HEK293 (cell line): ENCODE results near the gene LCMT2.

Experiments
- CTCF ChIA-PET: fragments of 350-600 bp; formaldehyde crosslinking; extraction: SDS; loops from one replicate; lab custom pipeline; 2021; ENCODE audit warnings: antibody characterized with exemption; lab: Yijun Ruan, JAX
- POLR2A ChIA-PET: fragments of 300-600 bp; formaldehyde crosslinking; extraction: SDS; loops from one replicate; lab custom pipeline; 2020; ENCODE audit warnings: antibody characterized with exemption, inconsistent platforms; lab: Yijun Ruan, JAX
- H3K27ac ChIP-seq: fragments of 200-500 bp; sonication (Bioruptor generic); 2 replicates; pipeline ENCODE4 v1.5.1; 2014; ENCODE audit warnings: low read depth, low read length, control low read depth, inconsistent platforms; ENCODE audit errors: extremely low read depth
- H3K36me3 ChIP-seq, 2 experiments: fragments of 200-500 bp in 1 of 2; sonication (Bioruptor generic) in 1 of 2; 1 replicate in 1 of 2; 2 replicates in 1 of 2; pipeline ENCODE4 v1.5.1; 2014 to 2017; ENCODE audit warnings: inconsistent platforms in 2 of 2, low read length in 2 of 2; ENCODE audit not compliant: control insufficient read depth in 2 of 2, insufficient read depth in 1 of 2
- H3K4me1 ChIP-seq: fragments of 200-500 bp; sonication (Bioruptor generic); 2 replicates; pipeline ENCODE4 v1.5.1; 2014; ENCODE audit warnings: mild to moderate bottlenecking, low read length, inconsistent platforms; ENCODE audit not compliant: control insufficient read depth, insufficient read depth
- H3K4me3 ChIP-seq: 2 replicates; pipeline ENCODE4 v1.5.1; 2011; ENCODE audit warnings: low read depth, mild to moderate bottlenecking, control low read depth, low read length, moderate library complexity
- H3K9me3 ChIP-seq: fragments of 200-500 bp; sonication (Bioruptor generic); 2 replicates; pipeline ENCODE4 v1.5.1; 2014; ENCODE audit warnings: low read depth, low read length, inconsistent platforms; ENCODE audit not compliant: control insufficient read depth, insufficient read depth
- AEBP2 ChIP-seq: fragments of 450-650 bp; formaldehyde crosslinking; IDR thresholded peaks from 2 replicates; pipeline ENCODE4 v1.5.1; 2016; ENCODE audit warnings: missing biosample characterization, missing genetic modification characterization, borderline replicate concordance
- ELK4 ChIP-seq: IDR thresholded peaks from 2 replicates; pipeline ENCODE4 v1.6.1; 2011; ENCODE audit warnings: mild to moderate bottlenecking, low read depth, low read length, borderline replicate concordance
- KLF8 ChIP-seq: fragments of 450-650 bp; formaldehyde crosslinking; IDR thresholded peaks from 2 replicates; pipeline ENCODE4 v1.5.1; 2016; ENCODE audit warnings: missing biosample characterization, missing genetic modification characterization
- PRDM1 ChIP-seq: fragments of 450-650 bp; formaldehyde crosslinking; IDR thresholded peaks from 2 replicates; pipeline ENCODE4; 2016; ENCODE audit warnings: missing biosample characterization, missing genetic modification characterization
- YY1 ChIP-seq: fragments of 450-650 bp; formaldehyde crosslinking; IDR thresholded peaks from 2 replicates; pipeline ENCODE4 v1.5.1; 2018; ENCODE audit warnings: missing biosample characterization, missing genetic modification characterization
- ZBTB48 ChIP-seq: fragments of 450-650 bp; formaldehyde crosslinking; IDR thresholded peaks from 2 replicates; pipeline ENCODE4 v1.5.1; 2016; ENCODE audit warnings: missing biosample characterization, missing genetic modification characterization
- ZEB2 ChIP-seq: fragments of 450-650 bp; formaldehyde crosslinking; IDR thresholded peaks from 2 replicates; pipeline ENCODE4 v1.5.1; 2016; ENCODE audit warnings: missing biosample characterization, missing genetic modification characterization
- ZNF146 ChIP-seq: fragments of 450-650 bp; formaldehyde crosslinking; IDR thresholded peaks from 2 replicates; pipeline ENCODE4 v1.5.1; 2016; ENCODE audit warnings: missing biosample characterization, missing genetic modification characterization
- ZNF155 ChIP-seq: fragments of 450-650 bp; formaldehyde crosslinking; IDR thresholded peaks from 2 replicates; pipeline ENCODE4 v1.5.1; 2016; ENCODE audit warnings: missing biosample characterization, missing genetic modification characterization
- ZNF221 ChIP-seq: fragments of 450-650 bp; formaldehyde crosslinking; IDR thresholded peaks from 2 replicates; pipeline ENCODE4 v1.5.1; 2017; ENCODE audit warnings: missing biosample characterization, missing genetic modification characterization, borderline replicate concordance
- ZNF23 ChIP-seq: fragments of 450-650 bp; formaldehyde crosslinking; IDR thresholded peaks from 2 replicates; pipeline ENCODE4 v1.5.1; 2016; ENCODE audit warnings: missing biosample characterization, missing genetic modification characterization, borderline replicate concordance
- ZNF239 ChIP-seq: fragments of 450-650 bp; formaldehyde crosslinking; IDR thresholded peaks from 2 replicates; pipeline ENCODE4 v1.5.1; 2016; ENCODE audit warnings: missing biosample characterization, missing genetic modification characterization
- ZNF248 ChIP-seq: fragments of 450-650 bp; formaldehyde crosslinking; IDR thresholded peaks from 2 replicates; pipeline ENCODE4 v1.5.1; 2017; ENCODE audit warnings: missing biosample characterization, missing genetic modification characterization
- ZNF311 ChIP-seq: fragments of 450-650 bp; formaldehyde crosslinking; IDR thresholded peaks from 2 replicates; pipeline ENCODE4 v1.5.1; 2017; ENCODE audit warnings: missing biosample characterization, missing genetic modification characterization, borderline replicate concordance
- ZNF37A ChIP-seq: fragments of 450-650 bp; IDR thresholded peaks from 2 replicates; pipeline ENCODE4 v1.5.1; 2018; ENCODE audit warnings: missing biosample characterization, missing genetic modification characterization
- ZNF423 ChIP-seq: fragments of 450-650 bp; formaldehyde crosslinking; IDR thresholded peaks from 2 replicates; pipeline ENCODE4 v1.5.1; 2016; ENCODE audit warnings: missing biosample characterization, missing genetic modification characterization
- ZNF513 ChIP-seq: fragments of 450-650 bp; IDR thresholded peaks from 2 replicates; pipeline ENCODE4 v1.5.1; 2018; ENCODE audit warnings: missing biosample characterization, missing genetic modification characterization
- ZNF521 ChIP-seq: fragments of 450-650 bp; formaldehyde crosslinking; IDR thresholded peaks from 2 replicates; pipeline ENCODE4 v1.5.1; 2017; ENCODE audit warnings: missing biosample characterization, mild to moderate bottlenecking, missing genetic modification characterization
- ZNF529 ChIP-seq: fragments of 450-650 bp; formaldehyde crosslinking; IDR thresholded peaks from 2 replicates; pipeline ENCODE4 v1.5.1; 2017; ENCODE audit warnings: missing genetic modification characterization, missing biosample characterization; ENCODE audit not compliant: insufficient replicate concordance
- ZNF544 ChIP-seq: fragments of 450-650 bp; formaldehyde crosslinking; IDR thresholded peaks from 2 replicates; pipeline ENCODE4 v1.5.0; 2017; ENCODE audit warnings: missing biosample characterization, missing genetic modification characterization
- ZNF548 ChIP-seq: fragments of 450-650 bp; formaldehyde crosslinking; IDR thresholded peaks from 2 replicates; pipeline ENCODE4 v1.5.1; 2016; ENCODE audit warnings: missing biosample characterization, missing genetic modification characterization
- ZNF558 ChIP-seq: fragments of 450-650 bp; formaldehyde crosslinking; IDR thresholded peaks from 2 replicates; pipeline ENCODE4 v1.5.1; 2016; ENCODE audit warnings: missing biosample characterization, missing genetic modification characterization
- ZNF621 ChIP-seq: fragments of 450-650 bp; formaldehyde crosslinking; IDR thresholded peaks from 2 replicates; pipeline ENCODE4 v1.5.1; 2017; ENCODE audit warnings: missing biosample characterization, missing genetic modification characterization
- ZNF701 ChIP-seq: fragments of 450-650 bp; formaldehyde crosslinking; IDR thresholded peaks from 2 replicates; pipeline ENCODE4 v1.5.1; 2016; ENCODE audit warnings: missing biosample characterization, missing genetic modification characterization
- ZNF768 ChIP-seq: fragments of 450-650 bp; formaldehyde crosslinking; IDR thresholded peaks from 2 replicates; pipeline ENCODE4 v1.5.1; 2018; ENCODE audit warnings: missing biosample characterization, mild to moderate bottlenecking, missing genetic modification characterization
- ZNF776 ChIP-seq: fragments of 450-650 bp; formaldehyde crosslinking; IDR thresholded peaks from 2 replicates; pipeline ENCODE4 v1.5.0; 2017; ENCODE audit warnings: missing biosample characterization, missing genetic modification characterization, borderline replicate concordance
- ZSCAN23 ChIP-seq: fragments of 450-650 bp; formaldehyde crosslinking; IDR thresholded peaks from 2 replicates; pipeline ENCODE4 v1.5.1; 2016; ENCODE audit warnings: missing biosample characterization, missing genetic modification characterization

Gene LCMT2

GRCh38 chr15:43329217-43329959, 985 bp downstream of the LCMT2 start:
- Histone ChIP-seq H3K27ac (peak overlapping the region; percentile 92), H3K4me1 (peaks cover 4% of the 10 kb centered on the region; the same call in 1 of the 2 replicates), H3K4me3 (peak overlapping the region; percentile 70), H3K9me3 (no peaks in the 10 kb centered on the region), H3K36me3 (peaks cover 0 to 18% of the 10 kb centered on the region in 2 experiments; a peak in 1 of 3 replicates)
- ChIA-PET CTCF (interaction anchor here (0.6 kb wide), 1 partner anchor 87 kb away, joined by 3 read pairs; no protein-coding TSS in a partner anchor), POLR2A (interaction anchor here (0.6 kb wide), 1 partner anchor 220 kb away, joined by 5 read pairs; no protein-coding TSS in a partner anchor)
- no peak for TF ChIP-seq ZNF37A (tag by site-specific recombination)
- no peak for TF ChIP-seq ZNF548 (tag by site-specific recombination)
- TF ChIP-seq AEBP2 = no peak
- TF ChIP-seq ZNF221 = no peak
- no peak for TF ChIP-seq ZNF621 (tag by site-specific recombination)
- TF ChIP-seq ZNF146 (tag by site-specific recombination) = no peak
- TF ChIP-seq ZNF239 (tag by site-specific recombination) = no peak
- no peak for TF ChIP-seq ELK4
- no peak for TF ChIP-seq ZNF311 (tag by site-specific recombination)
- TF ChIP-seq ZBTB48 (tag by site-specific recombination) = no peak
- no peak for TF ChIP-seq ZNF544 (tag by site-specific recombination)
- TF ChIP-seq ZNF521 (tag by site-specific recombination) = no peak

- TF ChIP-seq ZNF776 (tag by site-specific recombination) (no peak), ZSCAN23 (tag by site-specific recombination) (no peak)
- no peak overlapping the region for H3K27ac ChIP-seq
- peaks cover 0 to 13% of the 10 kb centered on the region in 2 experiments; a peak in 1 of 3 replicates for H3K36me3 ChIP-seq
- no peak overlapping the region for H3K4me3 ChIP-seq
- no peaks in the 10 kb centered on the region for H3K9me3 ChIP-seq
- ChIA-PET POLR2A (interaction anchor here (1.1 kb wide), 1 partner anchor 45 kb away, joined by 3 read pairs; the partner anchor contains the start of genes TUBGCP4 and ZSCAN29), CTCF (no interaction called here)
- peaks cover 4% of the 10 kb centered on the region; the same call in 1 of the 2 replicates for H3K4me1 ChIP-seq
Observed at GRCh38 chr15:43325039-43325684, 5.2 kb downstream of the LCMT2 start.

- ChIA-PET CTCF (interaction anchor here (0.7 kb wide), 2 partner anchors 20 to 41 kb away, joined by 3 read pairs; no protein-coding TSS in a partner anchor), POLR2A (no interaction called here)
- Histone ChIP-seq H3K4me1 (no peaks in the 10 kb centered on the region), H3K4me3 (no peak overlapping the region), H3K27ac (no peak overlapping the region), H3K9me3 (no peaks in the 10 kb centered on the region), H3K36me3 (no peaks in the 10 kb centered on the region)
- no peak for TF ChIP-seq ZNF23 (tag by site-specific recombination)
- TF ChIP-seq ZEB2 (tag by site-specific recombination) = no peak
- TF ChIP-seq ZNF544 (tag by site-specific recombination) = no peak
- no peak for TF ChIP-seq YY1
- no peak for TF ChIP-seq ZNF701 (tag by site-specific recombination)
- TF ChIP-seq ZNF155 (tag by site-specific recombination) = no peak
- TF ChIP-seq PRDM1 (tag by site-specific recombination) = no peak
- no peak for TF ChIP-seq ZNF768
- TF ChIP-seq ZNF521 (tag by site-specific recombination) = no peak
- TF ChIP-seq KLF8 (tag by site-specific recombination) = no peak
- TF ChIP-seq ZNF558 = no peak
- TF ChIP-seq ZNF513 (tag by site-specific recombination) = no peak
- TF ChIP-seq ZNF248 = no peak
- no peak for TF ChIP-seq ZNF423 (tag by site-specific recombination)
- TF ChIP-seq ZNF529 (tag by site-specific recombination) = no peak
Observed at GRCh38 chr15:43318990-43319771, 11.2 kb downstream of the LCMT2 start.
